OCI-LY1 (cell line): ENCODE data around the gene RAPGEF4.

ENCODE experiments used
- EZH2 ChIP-seq: fragments of 200-600 bp; sonication (generic), shearing (Covaris generic); IDR thresholded peaks from 2 replicates; pipeline ENCODE4 v1.8.0; 2017; ENCODE audit warnings: borderline replicate concordance, mixed run types, mild to moderate bottlenecking, antibody characterized with exemption, low read length, moderate library complexity, mixed read lengths
- TF ChIP-seq, protein P1 (sequence below): fragments of 200-600 bp; sonication (generic), shearing (Covaris generic); IDR thresholded peaks from 2 replicates; pipeline ENCODE4 v1.5.1; 2017; ENCODE audit warnings: mild to moderate bottlenecking, antibody characterized with exemption, low read length, moderate library complexity, mixed read lengths

GRCh38 chr2:172806493-172806892 lies 70.8 kb downstream of the RAPGEF4 start:
- TF ChIP-seq, protein P1, sequence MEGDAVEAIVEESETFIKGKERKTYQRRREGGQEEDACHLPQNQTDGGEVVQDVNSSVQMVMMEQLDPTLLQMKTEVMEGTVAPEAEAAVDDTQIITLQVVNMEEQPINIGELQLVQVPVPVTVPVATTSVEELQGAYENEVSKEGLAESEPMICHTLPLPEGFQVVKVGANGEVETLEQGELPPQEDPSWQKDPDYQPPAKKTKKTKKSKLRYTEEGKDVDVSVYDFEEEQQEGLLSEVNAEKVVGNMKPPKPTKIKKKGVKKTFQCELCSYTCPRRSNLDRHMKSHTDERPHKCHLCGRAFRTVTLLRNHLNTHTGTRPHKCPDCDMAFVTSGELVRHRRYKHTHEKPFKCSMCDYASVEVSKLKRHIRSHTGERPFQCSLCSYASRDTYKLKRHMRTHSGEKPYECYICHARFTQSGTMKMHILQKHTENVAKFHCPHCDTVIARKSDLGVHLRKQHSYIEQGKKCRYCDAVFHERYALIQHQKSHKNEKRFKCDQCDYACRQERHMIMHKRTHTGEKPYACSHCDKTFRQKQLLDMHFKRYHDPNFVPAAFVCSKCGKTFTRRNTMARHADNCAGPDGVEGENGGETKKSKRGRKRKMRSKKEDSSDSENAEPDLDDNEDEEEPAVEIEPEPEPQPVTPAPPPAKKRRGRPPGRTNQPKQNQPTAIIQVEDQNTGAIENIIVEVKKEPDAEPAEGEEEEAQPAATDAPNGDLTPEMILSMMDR: peak; percentile 73
- no peak for TF ChIP-seq EZH2
